HG02970 (cell line): Measurements from ENCODE around the gene TFCP2.
"Not testable (repeated sequence)": the region's sequence is repeated elsewhere in the genome, so short reads cannot be mapped to it uniquely, and the experiment has no call there.

Source experiments
- ATAC-seq: cut with Tn5 transposase; IDR thresholded peaks from one replicate; pipeline ENCODE4 v1.9.1; 2021; ENCODE audit warnings: mild to moderate bottlenecking, moderate library complexity, moderate number of reproducible peaks; ENCODE audit not compliant: unreplicated experiment, low FRiP score

Gene TFCP2

DNA sequence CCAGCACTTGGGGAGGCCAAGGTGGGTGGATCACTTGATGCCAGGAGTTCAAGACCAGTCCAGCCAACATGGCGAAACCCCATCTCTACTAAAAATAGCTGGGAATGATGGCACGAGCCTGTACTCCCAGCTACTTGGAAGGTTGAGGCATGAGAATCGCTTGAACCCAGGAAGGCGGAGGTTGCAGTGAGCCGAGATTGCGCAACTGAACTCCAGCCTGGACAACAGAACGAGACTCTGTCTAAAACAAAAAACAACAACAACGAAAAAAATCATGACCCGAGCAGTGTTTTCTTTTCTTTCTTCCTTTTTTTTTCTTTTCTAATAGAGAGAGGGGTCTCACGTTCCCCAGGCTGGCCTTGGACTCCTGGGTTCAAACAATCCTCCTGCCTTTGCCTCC is 86.0 kb downstream of the TFCP2 start:
- no peak for ATAC-seq

DNA sequence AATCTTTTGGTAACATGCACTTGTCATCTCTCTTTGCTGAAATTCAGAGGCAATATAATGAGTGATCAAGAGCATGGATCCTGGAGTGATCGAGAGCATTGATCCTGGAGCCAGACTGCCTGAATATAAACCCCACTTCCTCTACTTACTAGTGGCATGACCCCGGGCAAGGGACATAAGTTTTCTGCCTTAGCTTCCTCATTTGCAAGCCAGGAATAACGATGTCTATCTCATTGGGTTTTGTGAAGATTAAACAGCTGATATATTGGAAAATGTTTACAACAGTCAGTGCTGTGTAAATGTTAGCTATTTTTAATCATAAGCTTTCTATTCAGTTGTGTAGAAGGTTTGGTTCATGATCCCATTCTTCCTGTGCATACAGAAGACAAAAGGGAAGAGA is 87.2 kb downstream of the TFCP2 start:
- no peak for ATAC-seq

- peak; percentile 98 for ATAC-seq
Measured at GRCh38 chr12:51083126-51083833, 89.7 kb downstream of the TFCP2 start, which contains the start of gene CSRNP2. Gene CSRNP2, minus strand, starts transcription at chr12:51083596. Its CDS starts 7,035 bp downstream, at chr12:51076561.

GRCh38 chr12:51082561-51083125 is 90.3 kb downstream of the TFCP2 start:
- ATAC-seq, result no peak

DNA sequence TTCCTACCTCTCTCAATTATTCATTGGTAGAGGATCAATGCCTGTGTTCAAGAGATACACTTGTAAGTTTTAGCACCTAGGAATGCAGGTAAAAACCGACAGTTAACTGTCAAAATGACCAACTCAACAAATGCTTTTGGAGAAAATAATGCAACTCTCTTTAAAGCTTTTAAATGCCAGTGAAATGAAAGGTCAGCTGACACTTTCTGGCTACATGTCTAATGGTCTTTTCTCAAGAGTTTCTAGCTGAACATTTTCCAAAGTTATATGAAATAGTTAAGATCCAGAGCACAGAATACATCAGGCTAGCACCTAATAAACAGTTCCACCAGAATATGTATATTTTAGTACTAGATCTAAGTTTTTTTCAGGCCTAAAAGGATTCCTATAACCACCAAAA is 91.5 kb downstream of the TFCP2 start:
- no peak for ATAC-seq

DNA sequence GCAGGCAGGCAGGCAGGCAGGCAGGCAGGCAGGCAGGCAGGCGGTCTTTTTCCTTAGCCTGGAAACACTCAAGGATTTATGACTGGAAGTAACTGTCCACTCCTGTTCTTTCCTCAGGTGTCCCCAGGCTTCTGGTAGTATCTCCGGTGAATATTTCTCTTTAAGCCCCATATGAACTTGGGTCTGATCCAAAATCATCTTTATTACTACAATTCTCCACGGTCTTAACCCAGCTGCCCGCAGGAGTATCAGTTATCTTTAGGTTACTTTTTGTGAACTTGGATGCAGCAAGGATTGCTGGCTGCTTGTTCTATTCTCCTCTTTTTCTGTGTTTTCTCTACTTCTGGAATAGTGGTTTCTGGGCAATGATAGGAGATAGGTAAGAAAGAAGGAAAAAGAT is 92.8 kb downstream of the TFCP2 start:
- ATAC-seq, result no peak

GRCh38 chr12:51078866-51079265 is 94.1 kb downstream of the TFCP2 start:
- not testable (repeated sequence) for ATAC-seq

DNA sequence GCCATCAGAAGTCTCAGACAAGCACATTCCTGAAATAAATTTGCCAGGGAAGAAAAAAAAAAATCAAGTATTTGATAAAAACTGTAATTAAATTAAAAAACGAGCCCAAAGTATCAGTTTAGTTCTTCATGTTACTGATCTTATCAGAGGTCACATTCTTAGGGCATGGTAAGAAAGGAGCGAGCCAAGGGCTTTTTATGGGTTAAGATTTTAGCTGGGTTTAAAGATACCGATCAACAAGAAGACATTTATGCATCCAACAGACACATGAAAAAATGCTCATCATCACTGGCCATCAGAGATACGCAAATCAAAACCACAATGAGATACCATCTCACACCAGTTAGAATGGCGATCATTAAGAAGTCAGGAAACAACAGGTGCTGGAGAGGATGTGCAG is 94.6 kb downstream of the TFCP2 start:
- not testable (repeated sequence) for ATAC-seq

GRCh38 chr12:51077930-51078329 is 95.0 kb downstream of the TFCP2 start:
- no peak for ATAC-seq

- ATAC-seq, result no peak
Measured at GRCh38 chr12:51076236-51076930, 96.6 kb downstream of the TFCP2 start.

DNA sequence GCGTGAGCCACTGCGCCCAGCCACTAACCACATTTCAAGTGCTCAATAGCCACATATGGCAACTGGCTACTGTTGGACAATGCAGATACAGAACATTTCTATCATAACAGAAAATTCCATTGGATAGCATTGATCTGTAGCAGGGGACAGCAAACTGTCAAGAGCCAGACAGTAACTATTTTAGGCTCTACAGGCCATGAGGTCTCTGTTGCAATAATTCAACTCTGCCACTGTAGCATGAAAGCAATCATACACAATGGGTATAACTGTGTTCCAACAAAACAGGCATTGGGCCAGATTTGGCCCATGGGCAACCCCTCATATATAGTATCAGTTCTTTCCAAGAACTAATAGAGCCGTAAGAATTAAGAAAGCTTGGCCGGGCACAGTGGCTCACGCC is 97.5 kb downstream of the TFCP2 start:
- ATAC-seq, result no peak

DNA sequence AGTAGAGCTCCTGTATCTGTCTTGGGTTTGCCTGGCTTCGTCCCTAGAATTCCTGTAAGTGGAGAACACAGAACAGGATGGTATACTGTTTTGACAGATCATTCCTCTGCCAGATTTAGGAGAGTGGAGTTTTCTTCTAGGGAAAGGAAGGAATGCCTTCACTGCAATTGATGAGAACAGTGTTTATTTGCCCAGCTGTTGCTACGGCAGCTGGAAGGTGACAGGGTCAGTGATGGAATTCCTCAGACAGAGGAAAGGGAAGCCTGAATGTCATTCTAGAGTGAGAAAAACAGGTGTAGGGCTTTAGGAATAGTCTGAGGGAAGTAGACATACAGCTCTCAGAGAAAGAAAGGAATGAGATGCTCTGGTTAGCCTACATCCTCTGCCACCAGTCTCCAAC is 101.3 kb downstream of the TFCP2 start:
- ATAC-seq, result no peak

GRCh38 chr12:51070004-51070403 is 102.9 kb downstream of the TFCP2 start:
- ATAC-seq, result no peak

- no peak for ATAC-seq
Measured at GRCh38 chr12:51067771-51068170, 105.2 kb downstream of the TFCP2 start.

DNA sequence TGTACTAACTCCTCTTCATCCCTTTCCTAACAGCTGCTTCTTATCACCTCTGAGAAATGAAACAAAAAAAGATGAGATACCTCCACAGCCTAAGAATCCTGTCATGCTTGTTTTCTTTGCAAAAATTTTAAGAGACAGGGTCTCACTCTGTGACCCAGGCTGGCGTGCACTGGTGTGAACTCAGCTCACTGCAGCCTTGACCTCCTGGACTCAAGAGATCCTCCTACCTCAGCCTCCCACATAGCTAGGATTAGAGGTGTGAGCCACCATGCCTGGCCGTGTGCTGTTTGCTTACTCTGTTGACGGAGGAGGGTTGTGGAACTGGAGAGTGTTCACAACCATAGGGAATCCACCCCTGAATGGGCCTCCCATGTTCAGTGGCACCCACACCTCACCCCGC is 105.7 kb downstream of the TFCP2 start:
- no peak for ATAC-seq

DNA sequence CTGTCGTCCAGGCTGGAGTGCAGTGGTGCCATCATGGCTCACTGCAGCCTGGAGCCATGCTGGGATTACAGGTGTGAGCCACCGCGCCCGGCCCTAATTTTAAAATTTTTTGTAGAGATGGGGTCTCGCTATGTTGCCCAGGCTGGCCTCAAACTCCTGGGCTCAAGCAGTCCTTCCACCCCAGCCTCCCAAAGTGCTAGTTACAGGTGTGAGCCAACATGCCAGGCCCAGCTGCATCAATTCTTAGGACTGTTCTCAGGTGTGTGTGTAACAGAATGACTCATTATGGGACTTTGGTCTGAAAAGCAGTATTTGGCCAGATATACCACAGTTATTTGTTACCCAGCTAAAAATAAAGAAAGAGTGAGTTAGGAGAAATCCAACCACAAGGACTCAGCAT is 107.4 kb downstream of the TFCP2 start:
- no peak for ATAC-seq

GRCh38 chr12:51062631-51063397 is 110.1 kb downstream of the TFCP2 start:
- no peak for ATAC-seq

- ATAC-seq, result no peak
Measured at GRCh38 chr12:51059086-51059485, 113.8 kb downstream of the TFCP2 start.

GRCh38 chr12:51056242-51056641 is 116.7 kb downstream of the TFCP2 start:
- ATAC-seq, result no peak

DNA sequence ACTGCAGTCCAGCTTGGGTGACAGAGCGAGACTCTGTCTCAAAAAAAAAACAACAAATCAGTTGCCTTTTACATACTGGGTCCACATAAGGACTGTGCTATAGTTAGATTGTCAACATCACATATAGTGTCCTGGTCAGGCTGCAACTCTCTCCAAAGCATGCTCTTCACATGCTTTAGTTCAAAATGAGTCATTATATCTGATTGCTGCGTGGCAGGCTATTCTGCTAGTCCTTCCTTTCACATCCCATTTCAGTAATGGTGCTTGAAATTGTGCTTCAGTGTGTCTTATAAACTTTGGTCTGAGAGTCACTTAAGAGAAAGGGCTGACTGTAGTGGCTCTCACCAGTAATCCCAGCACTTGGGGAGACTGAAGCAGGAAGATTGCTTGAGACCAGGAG is 117.9 kb downstream of the TFCP2 start:
- no peak for ATAC-seq

- no peak for ATAC-seq
Measured at GRCh38 chr12:51051787-51052186, 121.1 kb downstream of the TFCP2 start.
